ENCODE results near the gene ZNF140. TPM values are rescaled to one million over a fixed set of nuclear protein-coding genes. Genes with fewer than 3 reads are reported as not detected.

ZNF140 gene
- total RNA-seq: 10 to 100 TPM in 1 of 2 donors, 1 to 10 TPM in 1; 7.4 to 10.6 TPM
- long read RNA-seq, transcript ZNF140-202 (5 exons, 3,550 nt): major isoform, 8 of 17 reads
- long read RNA-seq, partial matches to known transcripts: 0 of 17 reads
- long read RNA-seq, other reads (novel, unspliced or antisense): 5 of 17 reads

DNA sequence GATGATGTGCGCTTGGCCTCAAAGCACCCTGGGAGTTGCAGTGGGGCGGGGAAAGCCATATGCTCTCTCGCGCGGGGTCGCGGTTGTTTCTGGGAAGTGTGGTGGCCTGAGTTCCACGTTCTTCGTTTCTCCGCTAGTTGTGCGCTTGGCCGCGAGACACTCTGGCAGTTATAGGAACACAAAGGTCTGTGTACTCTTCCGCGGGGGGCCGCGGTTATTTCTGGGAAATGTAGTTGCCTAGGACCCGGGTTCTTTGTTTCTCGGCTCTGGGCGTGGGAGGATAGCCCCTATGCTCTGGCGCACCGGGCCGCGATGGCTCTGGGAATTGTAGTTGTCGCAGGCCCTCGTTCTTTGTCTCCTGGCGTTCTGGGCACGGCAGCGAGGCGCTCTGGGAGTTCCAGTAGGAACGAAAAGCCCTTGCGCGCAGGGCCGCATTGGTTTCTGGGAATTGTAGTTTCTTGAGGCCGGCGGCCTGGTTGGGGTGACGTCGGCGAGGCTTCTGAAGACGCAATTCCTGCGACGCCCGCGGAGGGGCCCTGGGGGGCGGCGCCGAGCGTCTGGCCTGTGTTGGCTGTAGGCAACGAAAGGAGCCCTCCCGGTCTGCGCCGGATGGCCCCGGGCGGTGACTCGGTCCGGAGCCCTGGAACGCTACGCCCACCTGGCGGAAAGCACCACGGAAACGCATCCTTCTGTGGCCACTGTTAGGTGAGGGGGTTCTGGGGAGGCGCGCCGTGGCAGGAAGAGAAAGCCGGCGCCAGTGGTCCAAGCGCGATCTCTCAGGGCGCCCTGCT is at the start of gene ZNF140:
TSS of gene ZNF140 (plus strand) at position 556 of the 791 bp plus-strand sequence. CDS start 398 bp downstream, outside the sequence.
- ATAC-seq (peak; percentile 85 to 91), DNase-seq (peak; percentile 97)
- intact Hi-C loops (cut with DNase I): loop anchor here in 1 of 2 donors (2.0 kb wide), 2 partner anchors 44 to 50 kb away; partner anchors contain the start of genes ZNF10, ZNF84 and ZNF891

DNA sequence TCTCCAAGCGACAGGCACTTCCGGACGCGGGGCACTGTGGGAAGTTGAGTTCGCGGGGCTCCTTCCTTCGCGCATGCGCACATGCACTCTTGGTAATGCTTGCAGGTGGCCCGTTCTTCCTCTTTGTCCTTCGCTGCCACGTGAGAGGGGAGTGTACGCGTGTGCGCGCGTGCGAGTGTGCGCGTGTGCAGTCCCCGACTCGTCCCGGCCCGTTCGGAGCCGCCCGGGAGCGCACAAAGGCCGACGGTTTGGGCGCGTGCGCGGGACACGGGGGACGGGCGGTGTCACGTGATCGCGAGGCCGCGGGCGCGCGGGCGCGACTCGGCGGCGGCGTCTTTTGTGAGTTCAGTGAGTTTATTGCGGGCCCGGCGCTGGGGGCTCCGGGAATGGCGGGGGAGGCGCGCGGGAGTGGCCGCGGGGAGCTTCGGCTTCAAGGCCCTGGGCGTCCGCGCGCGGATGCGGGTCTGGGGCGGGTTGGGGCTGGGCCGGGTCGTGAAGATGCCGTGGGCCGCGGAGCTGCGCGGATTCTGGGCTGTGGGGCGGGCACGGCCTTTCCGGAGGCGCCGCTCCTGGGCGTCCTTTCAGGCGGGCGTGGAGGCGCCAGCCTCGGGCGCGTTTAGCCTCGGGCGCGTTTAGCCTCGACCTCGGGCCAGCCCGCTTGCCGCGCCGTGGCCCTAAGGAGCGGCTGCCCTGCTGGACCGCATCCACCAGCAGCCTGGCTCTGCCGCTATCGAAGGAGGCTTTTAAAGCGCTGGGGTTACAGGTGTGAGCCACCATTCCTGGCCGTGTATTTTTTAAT is 43.3 kb upstream of the ZNF140 start, which contains the start of gene ZNF84:
TSS of gene ZNF84 (plus strand) at position 303 of the 799 bp plus-strand sequence. CDS start 3,959 bp downstream, outside the sequence.
- DNase-seq (peak; percentile 98), ATAC-seq (peak; percentile 99)
- intact Hi-C loops (cut with DNase I): loop anchor here in 1 of 2 donors (2.0 kb wide), 1 partner anchor 43 kb away; the partner anchor contains the start of gene ZNF140

DNA sequence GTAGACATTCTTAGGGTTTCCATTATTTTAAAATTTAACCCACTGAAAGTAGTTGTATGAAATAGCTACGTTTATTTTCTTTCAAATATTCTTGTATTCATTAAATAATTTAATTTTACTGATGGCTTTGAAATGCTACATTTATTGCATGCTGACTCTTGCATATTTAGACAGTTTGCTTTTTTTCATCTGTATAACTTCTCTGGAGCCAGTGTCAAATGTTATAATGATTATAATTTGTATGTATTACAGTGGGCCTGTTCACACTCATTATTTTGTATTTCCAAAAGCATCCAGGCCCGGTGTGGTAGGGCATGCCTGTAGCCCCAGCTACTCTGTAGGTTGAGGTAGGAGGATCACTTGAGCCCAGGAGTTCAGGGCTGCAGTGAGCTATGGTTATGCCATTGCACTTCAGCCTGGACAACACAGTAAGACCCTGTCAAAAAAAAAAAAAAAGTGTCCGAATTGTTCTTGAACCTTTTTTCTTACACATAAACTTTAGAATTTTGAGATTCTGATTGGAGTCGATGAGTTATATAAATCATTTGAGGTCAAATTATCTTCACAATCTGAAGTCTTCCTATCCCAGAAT is 42.5 kb upstream of the ZNF140 start:
- ATAC-seq: no peak
- no peak for DNase-seq
- intact Hi-C loops (cut with DNase I): no loop called here

DNA sequence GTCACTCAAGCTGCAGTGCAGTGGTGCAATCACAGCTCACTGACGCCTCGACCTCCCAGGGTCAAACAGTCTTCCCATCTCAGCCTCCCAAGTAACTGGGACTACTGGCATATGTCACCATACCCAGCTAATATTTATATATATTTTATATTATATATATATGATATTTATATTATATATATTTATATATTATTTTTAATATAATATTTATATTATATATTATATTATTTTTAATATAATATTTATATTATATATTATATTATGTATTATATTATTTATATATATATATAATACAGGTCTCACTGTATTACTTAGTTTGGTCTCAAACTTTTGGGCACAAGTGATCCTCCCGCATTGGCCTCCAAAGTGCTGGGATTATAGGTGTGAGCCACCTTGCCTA is 34.0 kb upstream of the ZNF140 start:
- DNase-seq (no peak), ATAC-seq (no peak)
- intact Hi-C loops (cut with DNase I): no loop called here

DNA sequence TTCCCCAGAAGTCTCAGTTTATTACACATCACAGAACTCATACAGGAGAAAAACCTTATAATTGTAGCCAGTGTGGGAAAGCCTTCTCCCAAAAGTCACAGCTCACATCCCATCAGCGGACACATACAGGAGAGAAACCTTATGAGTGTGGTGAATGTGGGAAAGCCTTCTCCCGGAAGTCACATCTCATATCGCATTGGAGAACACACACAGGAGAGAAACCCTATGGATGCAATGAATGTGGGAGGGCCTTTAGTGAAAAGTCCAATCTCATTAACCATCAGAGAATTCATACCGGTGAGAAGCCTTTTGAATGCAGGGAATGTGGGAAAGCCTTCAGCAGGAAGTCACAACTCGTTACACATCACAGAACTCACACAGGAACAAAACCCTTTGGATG is 23.3 kb upstream of the ZNF140 start:
- intact Hi-C loops (cut with DNase I): loop anchor here in 1 of 2 donors (5.0 kb wide), 1 partner anchor 60 kb away; no protein-coding TSS in a partner anchor
- DNase-seq (no peak), ATAC-seq (no peak)

DNA sequence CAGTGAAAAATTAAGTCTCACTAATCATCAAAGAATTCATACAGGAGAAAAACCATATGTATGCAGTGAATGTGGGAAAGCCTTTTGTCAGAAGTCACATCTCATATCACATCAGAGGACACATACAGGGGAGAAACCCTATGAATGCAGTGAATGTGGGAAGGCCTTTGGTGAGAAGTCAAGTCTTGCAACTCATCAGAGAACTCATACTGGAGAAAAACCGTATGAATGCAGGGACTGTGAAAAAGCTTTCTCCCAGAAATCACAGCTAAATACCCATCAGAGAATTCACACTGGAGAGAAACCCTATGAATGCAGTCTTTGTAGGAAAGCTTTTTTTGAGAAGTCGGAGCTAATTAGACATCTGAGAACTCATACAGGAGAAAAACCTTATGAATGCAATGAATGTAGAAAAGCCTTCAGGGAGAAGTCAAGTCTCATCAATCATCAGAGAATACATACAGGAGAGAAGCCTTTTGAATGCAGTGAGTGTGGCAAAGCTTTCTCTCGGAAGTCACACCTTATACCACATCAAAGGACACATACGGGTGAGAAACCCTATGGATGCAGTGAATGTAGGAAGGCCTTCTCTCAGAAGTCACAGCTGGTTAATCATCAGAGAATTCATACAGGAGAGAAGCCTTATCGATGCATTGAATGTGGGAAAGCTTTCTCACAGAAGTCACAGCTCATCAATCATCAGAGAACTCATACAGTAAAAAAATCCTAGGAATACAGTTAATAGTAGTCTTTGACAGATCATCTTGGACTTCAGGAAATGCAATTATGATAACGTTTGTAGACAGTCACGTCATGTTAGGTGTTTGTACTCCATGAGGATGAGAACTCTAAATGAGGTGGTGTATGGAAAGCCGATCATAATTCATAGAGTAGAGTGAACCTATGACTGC is 22.3 kb upstream of the ZNF140 start:
- no peak for ATAC-seq
- no peak for DNase-seq
- intact Hi-C loops (cut with DNase I): loop anchor here in 1 of 2 donors (5.0 kb wide), 1 partner anchor 59 kb away; no protein-coding TSS in a partner anchor

DNA sequence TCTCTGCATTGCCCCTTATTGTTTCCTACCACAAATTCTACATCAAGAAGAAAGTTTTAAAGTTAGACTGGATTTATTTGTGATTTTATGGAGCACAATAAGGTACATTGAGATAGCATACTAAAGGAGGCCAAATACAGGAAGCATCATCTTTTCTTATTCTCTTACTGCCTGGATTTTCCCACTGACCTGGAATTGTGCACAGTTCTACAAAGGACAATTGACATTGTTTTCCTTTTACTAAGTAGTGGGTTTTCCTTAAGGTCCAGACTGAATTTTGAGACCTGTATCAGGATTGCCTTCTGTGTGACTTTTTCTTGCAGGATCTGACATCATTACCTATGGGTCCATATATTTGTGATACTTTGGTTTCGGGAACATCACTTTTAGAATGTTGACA is 18.8 kb upstream of the ZNF140 start:
- DNase-seq (no peak), ATAC-seq (no peak)
- intact Hi-C loops (cut with DNase I): no loop called here

DNA sequence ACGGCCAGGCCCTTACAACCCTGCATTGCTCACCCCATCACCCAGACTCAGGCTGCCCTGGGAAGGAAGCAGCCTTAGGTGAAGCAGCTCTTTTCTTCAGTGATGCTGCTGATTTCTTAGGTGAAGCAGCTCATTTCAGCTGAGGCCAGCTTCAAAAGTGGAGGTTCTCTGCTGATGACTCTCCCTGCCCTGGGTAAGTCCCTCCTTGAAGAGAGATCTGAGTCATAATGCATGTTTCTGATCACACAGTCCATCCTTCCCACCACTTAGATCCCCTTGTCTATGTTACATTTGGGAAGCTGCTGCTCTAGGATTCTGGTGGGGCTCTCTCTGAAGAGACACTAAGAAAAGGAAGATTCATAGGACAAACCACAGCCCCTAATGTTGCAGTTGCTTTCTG is 17.2 kb upstream of the ZNF140 start:
- ATAC-seq (no peak), DNase-seq (no peak)
- intact Hi-C loops (cut with DNase I): no loop called here

DNA sequence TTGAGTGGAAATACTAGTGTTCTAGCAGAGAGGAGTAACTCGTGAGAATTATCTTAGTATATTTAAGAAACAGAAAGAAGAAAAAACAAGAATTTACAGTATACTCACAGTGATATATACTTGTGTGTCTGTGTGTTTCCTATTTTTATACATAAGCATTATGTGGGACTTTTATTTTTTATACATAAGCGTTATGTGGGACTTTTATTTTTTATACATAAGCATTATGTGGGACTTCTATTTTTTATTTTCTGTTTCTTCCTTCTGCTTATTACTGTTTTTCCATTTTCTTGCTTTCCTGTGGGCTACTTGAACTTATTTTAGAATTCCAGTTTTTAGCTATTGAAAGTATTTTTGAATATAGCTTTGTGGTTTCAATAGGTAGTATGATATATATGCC is 6.9 kb upstream of the ZNF140 start:
- intact Hi-C loops (cut with DNase I): no loop called here
- ATAC-seq (no peak), DNase-seq (no peak)

DNA sequence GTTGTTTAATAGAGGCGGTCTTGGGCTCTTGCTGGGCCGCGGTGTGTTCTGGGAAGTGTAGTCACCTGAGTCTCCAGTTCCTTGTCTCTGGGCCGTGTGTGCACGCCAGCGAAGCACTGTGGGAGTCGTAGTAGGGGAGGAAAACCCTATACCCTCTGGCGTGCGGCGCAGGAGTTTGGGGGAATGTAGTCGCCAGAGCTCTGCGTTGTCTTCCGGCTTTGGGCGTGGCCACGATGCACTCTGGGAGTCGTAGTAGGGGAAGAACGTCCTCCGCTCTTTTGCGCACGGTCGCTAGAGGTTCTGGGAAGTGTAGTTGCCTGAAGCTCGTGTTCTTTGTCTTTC is 726 bp upstream of the ZNF140 start:
- ATAC-seq: peak; percentile 94 to 97
- intact Hi-C loops (cut with DNase I): loop anchor here in 1 of 2 donors (2.0 kb wide), 2 partner anchors 43 to 51 kb away; partner anchors contain the start of genes ZNF10, ZNF84 and ZNF891
- DNase-seq: peak; percentile 99

DNA sequence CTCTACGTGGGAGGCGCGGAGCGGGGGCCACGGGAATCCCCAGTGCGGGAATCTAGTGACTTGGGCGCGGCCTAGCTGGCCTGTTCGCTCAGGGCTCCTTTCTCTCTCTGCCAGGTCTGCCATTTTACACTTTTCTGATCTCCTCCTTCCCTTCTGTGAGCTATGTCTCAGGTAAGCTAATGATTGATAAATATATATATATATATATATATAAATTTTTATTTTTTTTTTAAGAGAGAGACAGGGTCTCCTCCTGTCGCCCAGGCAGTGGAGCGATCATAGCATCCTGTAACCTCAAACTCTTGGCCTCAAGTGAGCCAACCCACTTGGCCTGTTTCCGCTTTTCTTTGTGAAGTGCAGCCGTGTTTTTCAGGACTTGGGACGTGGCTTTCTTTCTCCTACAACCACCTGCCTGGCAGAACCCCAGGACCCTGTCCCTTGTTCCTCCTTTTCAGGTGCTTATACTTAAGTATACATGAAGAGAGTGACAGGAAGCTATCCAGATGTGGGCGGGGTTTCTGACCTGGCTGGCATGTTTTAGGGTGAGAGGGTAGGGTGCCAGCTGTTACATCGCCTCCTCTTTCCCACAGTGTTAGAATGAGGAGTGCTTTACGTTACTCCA is 547 bp downstream of the ZNF140 start:
- no peak for DNase-seq
- ATAC-seq: no peak
- intact Hi-C loops (cut with DNase I): loop anchor here in 1 of 2 donors (2.0 kb wide), 2 partner anchors 44 to 50 kb away; partner anchors contain the start of genes ZNF10, ZNF84 and ZNF891

DNA sequence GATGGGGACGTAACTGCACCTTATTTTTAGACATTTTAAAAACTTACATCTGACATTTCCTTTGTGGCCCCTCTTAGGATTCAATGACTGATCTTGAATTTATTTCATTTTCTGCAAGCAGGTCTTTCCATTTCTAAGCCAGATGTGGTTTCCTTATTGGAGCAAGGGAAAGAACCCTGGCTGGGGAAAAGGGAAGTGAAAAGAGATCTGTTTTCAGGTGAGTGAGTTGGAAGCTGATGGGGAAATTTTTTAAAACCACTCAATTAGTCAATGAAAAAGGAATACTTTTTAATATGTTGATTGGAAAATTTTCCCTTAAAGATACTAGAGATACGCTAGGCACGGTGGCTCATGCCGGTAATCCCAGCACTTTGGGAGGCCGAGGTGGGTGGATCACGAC is 2.6 kb downstream of the ZNF140 start:
- intact Hi-C loops (cut with DNase I): no loop called here
- no peak for DNase-seq
- ATAC-seq: no peak

DNA sequence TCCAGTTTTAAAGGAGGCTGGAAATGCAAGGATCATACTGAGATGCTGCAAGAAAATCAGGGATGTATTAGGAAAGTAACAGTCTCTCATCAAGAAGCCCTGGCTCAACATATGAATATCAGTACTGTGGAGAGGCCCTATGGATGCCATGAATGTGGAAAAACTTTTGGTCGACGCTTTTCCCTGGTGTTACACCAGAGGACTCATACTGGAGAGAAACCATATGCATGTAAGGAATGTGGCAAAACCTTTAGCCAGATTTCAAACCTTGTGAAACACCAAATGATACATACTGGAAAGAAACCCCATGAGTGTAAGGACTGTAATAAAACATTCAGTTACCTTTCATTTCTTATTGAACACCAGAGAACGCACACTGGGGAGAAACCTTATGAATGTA is 24.9 kb downstream of the ZNF140 start:
- DNase-seq (no peak), ATAC-seq (no peak)
- intact Hi-C loops (cut with DNase I): no loop called here

DNA sequence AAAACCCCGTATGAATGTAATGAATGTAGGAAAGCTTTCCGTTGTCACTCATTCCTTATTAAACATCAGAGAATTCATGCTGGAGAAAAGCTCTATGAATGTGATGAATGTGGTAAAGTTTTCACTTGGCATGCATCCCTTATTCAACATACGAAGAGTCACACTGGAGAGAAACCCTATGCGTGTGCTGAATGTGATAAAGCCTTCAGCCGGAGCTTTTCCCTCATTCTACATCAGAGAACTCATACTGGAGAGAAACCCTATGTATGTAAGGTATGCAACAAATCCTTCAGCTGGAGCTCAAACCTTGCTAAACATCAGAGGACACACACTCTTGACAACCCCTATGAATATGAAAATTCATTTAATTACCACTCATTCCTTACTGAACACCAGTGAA is 25.5 kb downstream of the ZNF140 start:
- ATAC-seq: no peak
- no peak for DNase-seq
- intact Hi-C loops (cut with DNase I): no loop called here

DNA sequence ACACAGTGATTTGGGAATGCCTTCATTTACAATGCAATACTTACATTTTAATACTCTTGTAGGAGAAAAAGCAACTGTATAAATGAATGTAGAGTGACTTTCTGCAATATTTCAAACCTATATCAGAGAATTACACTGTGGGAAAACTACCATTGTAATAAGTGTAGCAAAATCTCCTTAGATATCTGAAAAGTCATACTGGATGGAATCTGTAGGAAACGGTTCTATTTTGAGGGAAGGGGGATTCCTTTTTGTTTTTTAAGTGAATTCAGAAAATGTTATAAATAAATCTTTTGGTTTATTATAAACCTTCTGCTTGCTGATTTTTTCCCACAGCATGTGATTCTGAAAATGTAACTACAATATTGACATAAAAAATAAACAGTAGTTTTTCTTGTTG is 26.4 kb downstream of the ZNF140 start:
- intact Hi-C loops (cut with DNase I): no loop called here
- ATAC-seq (no peak), DNase-seq (no peak)

DNA sequence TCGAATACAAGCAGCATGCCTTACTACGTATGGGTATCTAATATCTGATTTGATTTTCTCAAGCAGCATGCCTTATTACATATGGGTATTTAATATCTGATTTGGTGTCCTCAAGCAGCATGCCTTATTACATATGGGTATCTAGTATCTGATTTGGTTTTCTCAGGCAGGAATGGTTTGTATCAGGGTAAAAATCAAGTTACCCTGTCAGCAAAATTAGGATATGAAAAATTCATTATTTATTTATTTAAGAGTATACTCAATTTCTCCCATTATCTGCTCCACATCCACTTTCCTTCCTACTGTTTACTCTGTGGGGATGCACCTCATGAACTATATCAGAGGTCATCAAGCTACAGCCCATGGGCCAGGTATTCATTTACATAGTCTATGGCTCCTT is 27.4 kb downstream of the ZNF140 start:
- ATAC-seq (no peak), DNase-seq (no peak)
- intact Hi-C loops (cut with DNase I): no loop called here

DNA sequence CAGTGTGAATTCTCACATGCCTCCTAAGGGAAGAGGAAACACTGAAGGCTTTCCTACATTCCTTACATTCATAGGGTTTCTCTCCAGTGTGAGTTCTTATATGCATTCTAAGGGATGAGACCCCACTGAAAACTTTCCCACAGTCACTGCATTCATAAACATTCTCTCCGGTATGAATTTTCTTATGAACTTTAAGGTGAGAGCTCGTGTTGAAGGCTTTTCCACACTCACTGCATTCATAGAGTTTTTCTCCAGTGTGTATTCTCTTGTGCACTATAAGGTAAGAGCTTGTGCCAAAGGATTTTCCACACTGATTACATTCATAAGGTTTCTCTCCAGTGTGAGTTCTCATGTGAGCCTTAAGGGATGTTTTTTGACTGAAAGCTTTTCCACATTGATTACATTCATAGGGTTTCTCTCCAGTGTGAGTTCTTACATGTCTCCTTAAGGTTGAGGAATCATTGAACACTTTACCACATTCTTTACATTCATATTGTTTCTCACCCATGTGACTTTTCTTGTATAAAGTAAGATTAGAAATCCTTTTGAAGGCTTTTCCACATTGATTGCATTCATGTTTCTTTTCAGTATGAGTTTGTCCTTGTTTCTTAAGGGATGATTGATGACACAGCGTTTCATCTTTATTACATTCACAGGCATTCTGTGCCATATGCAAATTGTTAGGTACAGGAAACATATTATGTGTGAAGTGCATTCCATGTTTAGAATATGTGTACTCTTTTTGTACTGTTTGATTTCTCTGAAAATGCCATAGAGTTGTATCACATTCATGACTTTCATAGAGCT is 39.9 kb downstream of the ZNF140 start:
- ATAC-seq (no peak), DNase-seq (no peak)
- intact Hi-C loops (cut with DNase I): no loop called here
